ENCODE results near the gene PNMT. TPM values are rescaled to one million over a fixed set of nuclear protein-coding genes. Genes with fewer than 3 reads are reported as not detected.
A peak's percentile ranks its signal among the peaks of the same experiment; 100 is the strongest.

PNMT gene
- total and polyA plus RNA-seq, 2 of the 4 experiments (the other 2 are of a cell fraction), result not detected

- no peak within 1 kb of the TSS for H4K5ac ChIP-seq (ENCODE audit: low read depth, low read length)
- H3K9me1 ChIP-seq (ENCODE audit: insufficient read depth, low read length), result no peaks in the 10 kb centered on the region
- H3K23ac ChIP-seq (ENCODE audit: low read depth, low read length), result no peak within 1 kb of the TSS
- no peak within 1 kb of the TSS for H2BK120ac ChIP-seq (ENCODE audit: low read depth, low read length)
- H3K36me3 ChIP-seq (ENCODE audit: control insufficient read depth, insufficient read depth, low read length), result no peaks in the 10 kb centered on the region
- H3K4ac ChIP-seq (ENCODE audit: low read depth, low read length), result no peak within 1 kb of the TSS
- no peaks in the 10 kb centered on the region for H4K20me1 ChIP-seq (ENCODE audit: insufficient read depth, low read length)
- BruUV-seq (replicated peaks), result no TSS peak
- CTCF ChIA-PET, result no interaction called here
- H3K9ac ChIP-seq (ENCODE audit: low read depth, low read length), result no peak within 1 kb of the TSS
- H4K91ac ChIP-seq (ENCODE audit: insufficient read depth, low read depth, low read length), result no peak within 1 kb of the TSS
- no peak within 1 kb of the TSS for H2AK5ac ChIP-seq (ENCODE audit: low read depth, low read length)
- H3K4me2 ChIP-seq (ENCODE audit: low read depth, low read length), result peak within 1 kb of the TSS; percentile 56
- peak within 1 kb of the TSS; percentile 72 for H2AK9ac ChIP-seq (replicated peaks; ENCODE audit: low read depth, low read length, poor library complexity)
- no peak within 1 kb of the TSS for H2BK15ac ChIP-seq (ENCODE audit: low read depth, low read length)
- H3K14ac ChIP-seq (replicated peaks; ENCODE audit: low read depth, low read length), result no peak within 1 kb of the TSS
- H3K18ac ChIP-seq (ENCODE audit: low read depth, low read length), result no peak within 1 kb of the TSS
- H3K27me3 ChIP-seq (ENCODE audit: control insufficient read depth, insufficient read depth, low read length), result peaks cover 67% of the 10 kb centered on the region
- no peak within 1 kb of the TSS for H4K8ac ChIP-seq (ENCODE audit: low read depth in 2 of 2, low read length in 2 of 2)
- H2BK20ac ChIP-seq (ENCODE audit: low read depth, low read length), result no peak within 1 kb of the TSS
- DNase-seq (no peak), ATAC-seq (ENCODE audit: low read depth) (no peak)
- POLR2A ChIA-PET (ENCODE audit: unreplicated experiment), result no interaction called here
- peaks cover 3% of the 10 kb centered on the region; the same call in 1 of the 2 replicates for H3K4me1 ChIP-seq (ENCODE audit: control insufficient read depth, insufficient read depth, low read length)
- intact Hi-C loops (cut with micrococcal nuclease), result loop anchor here (10.0 kb wide), 1 partner anchor 358 kb away; the partner anchor contains the start of gene PSMD3
- H2AFZ ChIP-seq (replicated peaks; ENCODE audit: low read length, poor library complexity), result peak within 1 kb of the TSS; percentile 77
- H3K27ac ChIP-seq (ENCODE audit: insufficient read depth, low read length), result no peak within 1 kb of the TSS
- in situ Hi-C loops (cut with MboI; ENCODE audit: low sequenced_read_pairs), result no loop called here
- no peak within 1 kb of the TSS for H2BK5ac ChIP-seq (ENCODE audit: low read depth, low read length, poor library complexity, severe bottlenecking)
- WGBS, 2 experiments (ENCODE audit: extremely low coverage in 2 of 2, insufficient read length in 1 of 2), result 28% methylated on average over 14 of the region's 29 CpGs; no CpG with 5 or more reads in 1 of the 2 experiments
- H3K9me3 ChIP-seq (ENCODE audit: control insufficient read depth, insufficient read depth, low read length), result no peaks in the 10 kb centered on the region
- H3K56ac ChIP-seq (ENCODE audit: extremely low read depth, insufficient read depth, low read length), result no peak within 1 kb of the TSS
- dilution Hi-C loops (cut with HindIII; ENCODE audit: low sequenced_read_pairs, unreplicated experiment), result no loop called here
- H3K4me3 ChIP-seq (ENCODE audit: insufficient read depth, low read depth, low read length), result peak within 1 kb of the TSS; percentile 13; the same call in 1 of the 2 replicates
- H3K79me1 ChIP-seq (ENCODE audit: low read depth in 1 of 2, low read length in 2 of 2), result no peaks in the 10 kb centered on the region
- TF ChIP-seq CTCF (conservative IDR thresholded peaks at IDR 0.05; ENCODE audit: low read depth, low read length) (no peak), CHD1 (IDR thresholded peaks at IDR 0.05; ENCODE audit: low read depth, low read length) (no peak), CEBPB (IDR thresholded peaks at IDR 0.05; ENCODE audit: low read depth, low read length) (no peak), ELK1 (IDR thresholded peaks at IDR 0.05; ENCODE audit: borderline replicate concordance, low read depth, low read length) (no peak), RCOR1 (IDR thresholded peaks at IDR 0.05; ENCODE audit: insufficient replicate concordance, low read length) (no peak), MAFK (IDR thresholded peaks at IDR 0.05; ENCODE audit: low read depth, low read length) (no peak), MAZ (IDR thresholded peaks at IDR 0.05; ENCODE audit: borderline replicate concordance, low read depth, low read length) (no peak), MXI1 (IDR thresholded peaks at IDR 0.05; ENCODE audit: borderline replicate concordance, low read depth, low read length) (no peak), BHLHE40 (IDR thresholded peaks at IDR 0.05; ENCODE audit: low read depth, low read length) (no peak), FOS (IDR thresholded peaks at IDR 0.05; ENCODE audit: low read depth, low read length) (no peak), SMC3 (IDR thresholded peaks at IDR 0.05; ENCODE audit: low read depth, low read length) (no peak), NFE2L2 (IDR thresholded peaks at IDR 0.05; ENCODE audit: low read depth, low read length) (no peak), POLR2A (IDR thresholded peaks at IDR 0.05; ENCODE audit: low read depth, low read length) (no peak), RAD21 (IDR thresholded peaks at IDR 0.05; ENCODE audit: low read length) (no peak), USF2 (IDR thresholded peaks at IDR 0.05; ENCODE audit: low read depth, low read length) (no peak)
These were observed 41.8 kb upstream of the PNMT start, which contains the start of gene PPP1R1B for GRCh38 chr17:39626171-39627046. Gene PPP1R1B, plus strand, starts transcription at chr17:39626952. Its CDS starts 441 bp downstream, at chr17:39627393.

Data from IMR-90 (cell line).